Measurements from ENCODE around the gene CFAP45. TPM values are rescaled to one million over a fixed set of nuclear protein-coding genes. Genes with fewer than 3 reads are reported as not detected.
A peak's percentile ranks its signal among the peaks of the same experiment; 100 is the strongest.

Gene CFAP45
- total and polyA plus RNA-seq, 2 donors (not counting 1 experiment from before 2014, with no cell fraction given): 1.3 to 2.4 TPM

DNA sequence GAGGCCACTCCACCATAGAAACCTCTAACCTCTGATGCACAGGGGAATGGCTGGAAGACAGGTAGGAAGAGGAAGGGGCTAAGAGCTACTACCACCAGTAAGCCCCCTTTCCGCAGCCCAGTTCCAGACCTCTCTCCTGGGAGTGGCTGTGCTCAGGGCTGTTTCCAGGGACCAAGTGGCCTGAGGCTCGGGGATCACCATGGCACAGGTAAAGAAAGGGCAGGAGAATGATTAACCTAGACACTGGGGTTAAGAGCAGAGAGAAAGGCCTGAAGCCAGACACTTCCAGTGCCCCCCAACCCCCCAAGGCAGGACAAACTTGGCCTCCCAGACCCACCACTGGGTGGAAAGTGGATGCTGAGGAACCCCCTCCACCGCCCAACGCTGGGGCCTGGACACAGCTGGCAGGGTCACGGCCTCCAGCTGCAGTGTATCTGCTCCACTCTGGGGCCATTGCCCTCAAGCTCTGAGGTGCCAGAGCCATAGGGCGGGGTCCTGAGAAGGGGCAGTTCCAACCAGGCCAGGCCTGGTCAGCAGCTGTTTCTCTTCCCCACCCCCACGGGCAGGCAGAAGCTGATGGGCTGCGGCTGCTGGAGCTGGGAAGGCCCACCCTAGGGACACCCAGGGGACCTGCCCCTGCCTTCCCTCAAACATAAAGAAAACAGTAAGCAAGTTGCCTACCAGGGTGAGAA is 22.7 kb upstream of the CFAP45 start:
- intact Hi-C loops (cut with micrococcal nuclease): loop anchor here (5.0 to 10.0 kb wide), 3 partner anchors 175 to 1822 kb away; partner anchors contain the start of genes DUSP12, IGSF8 and USF1
- ATAC-seq (ENCODE audit: low read depth) (no peak), DNase-seq (no peak)
- no peaks in the 10 kb centered on the region for H3K27me3 Mint-ChIP-seq
- peak overlapping the region; percentile 96 for H3K4me3 Mint-ChIP-seq
- peak overlapping the region; percentile 99 for H3K27ac Mint-ChIP-seq
- peaks cover 45 to 58% of the 10 kb centered on the region in 2 donors for H3K4me1 ChIP-seq (ENCODE audit: control insufficient read depth in 2 of 2, insufficient read depth in 2 of 2, low read length in 2 of 2)
- peaks cover 68% of the 10 kb centered on the region for H3K4me1 Mint-ChIP-seq
- H3K36me3 ChIP-seq (replicated peaks in 1 of 2; ENCODE audit: control extremely low read depth in 1 of 2, control insufficient read depth in 1 of 2, extremely low read depth in 1 of 2, insufficient read depth in 2 of 2, low read length in 1 of 2): peaks cover 4 to 43% of the 10 kb centered on the region in 2 experiments
- peaks cover 0 to 4% (median 0%) of the 10 kb centered on the region in 3 donors for H3K9me3 ChIP-seq (ENCODE audit: control extremely low read depth in 1 of 3, control insufficient read depth in 2 of 3, insufficient read depth in 1 of 3, low read length in 2 of 3)
- CTCF ChIA-PET: interaction anchor here (0.8 to 8.7 kb wide), 9 partner anchors 13 to 156 kb away, joined by 4 to 81 read pairs (median 5); partner anchors contain the start of genes DUSP23 and IGSF9
- no peak overlapping the region for H2AFZ ChIP-seq (ENCODE audit: insufficient read depth, low read depth, low read length, poor library complexity, severe bottlenecking)
- peaks cover 38% of the 10 kb centered on the region for H4K20me1 ChIP-seq (ENCODE audit: control insufficient read depth, insufficient read depth, low read length, poor library complexity, severe bottlenecking)
- H3K4me2 ChIP-seq (replicated peaks; ENCODE audit: low read depth, low read length, poor library complexity, severe bottlenecking): peak overlapping the region; percentile 99
- TF ChIP-seq, protein P1, sequence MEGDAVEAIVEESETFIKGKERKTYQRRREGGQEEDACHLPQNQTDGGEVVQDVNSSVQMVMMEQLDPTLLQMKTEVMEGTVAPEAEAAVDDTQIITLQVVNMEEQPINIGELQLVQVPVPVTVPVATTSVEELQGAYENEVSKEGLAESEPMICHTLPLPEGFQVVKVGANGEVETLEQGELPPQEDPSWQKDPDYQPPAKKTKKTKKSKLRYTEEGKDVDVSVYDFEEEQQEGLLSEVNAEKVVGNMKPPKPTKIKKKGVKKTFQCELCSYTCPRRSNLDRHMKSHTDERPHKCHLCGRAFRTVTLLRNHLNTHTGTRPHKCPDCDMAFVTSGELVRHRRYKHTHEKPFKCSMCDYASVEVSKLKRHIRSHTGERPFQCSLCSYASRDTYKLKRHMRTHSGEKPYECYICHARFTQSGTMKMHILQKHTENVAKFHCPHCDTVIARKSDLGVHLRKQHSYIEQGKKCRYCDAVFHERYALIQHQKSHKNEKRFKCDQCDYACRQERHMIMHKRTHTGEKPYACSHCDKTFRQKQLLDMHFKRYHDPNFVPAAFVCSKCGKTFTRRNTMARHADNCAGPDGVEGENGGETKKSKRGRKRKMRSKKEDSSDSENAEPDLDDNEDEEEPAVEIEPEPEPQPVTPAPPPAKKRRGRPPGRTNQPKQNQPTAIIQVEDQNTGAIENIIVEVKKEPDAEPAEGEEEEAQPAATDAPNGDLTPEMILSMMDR (IDR thresholded peaks at IDR 0.05): no peak
- TF ChIP-seq EZH2 (IDR thresholded peaks at IDR 0.05; ENCODE audit: borderline replicate concordance, insufficient read depth, low read depth, low read length, poor library complexity, severe bottlenecking): no peak
- 29% methylated on average over 6 of the region's 8 CpGs for WGBS (ENCODE audit: insufficient coverage)
- peak overlapping the region; percentile 97 for H3K9ac ChIP-seq (ENCODE audit: low read length)
- peaks cover 81% of the 10 kb centered on the region for H3K79me2 ChIP-seq (ENCODE audit: control insufficient read depth, insufficient read depth, low read length)
- peak overlapping the region; percentile 81 to 100 (median 99) for H3K4me3 ChIP-seq (ENCODE audit: control extremely low read depth in 1 of 5, extremely low read depth in 1 of 5, insufficient read depth in 1 of 5, low read depth in 2 of 5, low read length in 4 of 5)
- no peaks in the 10 kb centered on the region for H3K27me3 ChIP-seq (replicated peaks in 1 of 4; ENCODE audit: control extremely low read depth in 1 of 4, control insufficient read depth in 3 of 4, insufficient read depth in 4 of 4, low read length in 3 of 4)
- H3K9me3 Mint-ChIP-seq (ENCODE audit: insufficient read depth): no peaks in the 10 kb centered on the region
- POLR2A ChIA-PET: interaction anchor here (0.5 to 1.9 kb wide), 7 partner anchors 15 to 1638 kb away, joined by 3 to 6 read pairs (median 3); partner anchors contain the start of gene IGSF8
- H3K27ac ChIP-seq (ENCODE audit: low read length in 2 of 2): peak overlapping the region; percentile 98 to 100
